ENCODE data around the gene NCKAP5. TPM values are rescaled to one million over a fixed set of nuclear protein-coding genes. Genes with fewer than 3 reads are reported as not detected.

NCKAP5 gene
- total RNA-seq, 1 experiment from 2014 or later: 3.2 TPM

DNA sequence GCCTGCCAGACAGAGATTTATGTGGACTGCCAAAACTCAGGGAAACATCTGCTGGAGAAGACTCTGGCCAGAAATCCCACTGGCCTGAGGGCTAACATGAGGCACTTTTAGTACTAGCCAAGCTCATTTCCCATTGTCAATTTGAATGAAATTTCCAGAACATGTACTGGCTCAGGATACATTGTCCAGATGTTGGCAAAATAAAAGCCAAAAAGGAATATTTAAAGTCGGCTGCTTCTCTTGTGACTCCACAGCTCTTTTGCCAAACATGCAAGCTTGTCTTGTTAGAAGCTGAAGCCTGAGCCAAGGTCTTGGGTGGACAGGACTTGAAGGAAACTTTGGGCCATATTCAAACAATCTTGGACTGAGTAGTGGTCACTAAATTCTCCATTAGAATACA, 215.5 kb downstream of the NCKAP5 start:
- Histone ChIP-seq H3K9me2 (replicated peaks; ENCODE audit: low read length) (no peaks in the 10 kb centered on the region), H3K4me1 (ENCODE audit: insufficient read depth, low read length) (no peaks in the 10 kb centered on the region), H2AFZ (ENCODE audit: low read length) (no peak overlapping the region), H3K4me3 (ENCODE audit: low read length) (no peak overlapping the region), H3K4me2 (ENCODE audit: low read length) (no peak overlapping the region), H4K20me1 (ENCODE audit: low read length) (no peaks in the 10 kb centered on the region), H3K27me3 (ENCODE audit: low read length) (no peaks in the 10 kb centered on the region), H3F3A (ENCODE audit: low read length, unreplicated experiment) (no peaks in the 10 kb centered on the region), H3K27ac (ENCODE audit: low read length) (no peak overlapping the region), H3K36me3 (ENCODE audit: low read depth, low read length) (no peaks in the 10 kb centered on the region), H3K9me3 (ENCODE audit: low read length) (no peaks in the 10 kb centered on the region), H3K9ac (ENCODE audit: low read length) (no peak overlapping the region), H3K79me2 (ENCODE audit: low read length) (no peaks in the 10 kb centered on the region)
- BruUV-seq (replicated peaks): no TSS peak
- DNase-seq: no peak
- TF ChIP-seq, protein P1, sequence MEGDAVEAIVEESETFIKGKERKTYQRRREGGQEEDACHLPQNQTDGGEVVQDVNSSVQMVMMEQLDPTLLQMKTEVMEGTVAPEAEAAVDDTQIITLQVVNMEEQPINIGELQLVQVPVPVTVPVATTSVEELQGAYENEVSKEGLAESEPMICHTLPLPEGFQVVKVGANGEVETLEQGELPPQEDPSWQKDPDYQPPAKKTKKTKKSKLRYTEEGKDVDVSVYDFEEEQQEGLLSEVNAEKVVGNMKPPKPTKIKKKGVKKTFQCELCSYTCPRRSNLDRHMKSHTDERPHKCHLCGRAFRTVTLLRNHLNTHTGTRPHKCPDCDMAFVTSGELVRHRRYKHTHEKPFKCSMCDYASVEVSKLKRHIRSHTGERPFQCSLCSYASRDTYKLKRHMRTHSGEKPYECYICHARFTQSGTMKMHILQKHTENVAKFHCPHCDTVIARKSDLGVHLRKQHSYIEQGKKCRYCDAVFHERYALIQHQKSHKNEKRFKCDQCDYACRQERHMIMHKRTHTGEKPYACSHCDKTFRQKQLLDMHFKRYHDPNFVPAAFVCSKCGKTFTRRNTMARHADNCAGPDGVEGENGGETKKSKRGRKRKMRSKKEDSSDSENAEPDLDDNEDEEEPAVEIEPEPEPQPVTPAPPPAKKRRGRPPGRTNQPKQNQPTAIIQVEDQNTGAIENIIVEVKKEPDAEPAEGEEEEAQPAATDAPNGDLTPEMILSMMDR (conservative IDR thresholded peaks at IDR 0.05; ENCODE audit: low read depth, low read length): no peak
- TF ChIP-seq EZH2phosphoT487 (IDR thresholded peaks at IDR 0.05; ENCODE audit: borderline replicate concordance, low read length) (no peak), EZH2 (IDR thresholded peaks at IDR 0.05; ENCODE audit: low read length, unreplicated experiment) (no peak)
- POLR2A ChIA-PET (ENCODE audit: unreplicated experiment): no interaction called here
- CTCF ChIA-PET: no interaction called here
- intact Hi-C loops (cut with micrococcal nuclease): no loop called here
- no peak for ATAC-seq

DNA sequence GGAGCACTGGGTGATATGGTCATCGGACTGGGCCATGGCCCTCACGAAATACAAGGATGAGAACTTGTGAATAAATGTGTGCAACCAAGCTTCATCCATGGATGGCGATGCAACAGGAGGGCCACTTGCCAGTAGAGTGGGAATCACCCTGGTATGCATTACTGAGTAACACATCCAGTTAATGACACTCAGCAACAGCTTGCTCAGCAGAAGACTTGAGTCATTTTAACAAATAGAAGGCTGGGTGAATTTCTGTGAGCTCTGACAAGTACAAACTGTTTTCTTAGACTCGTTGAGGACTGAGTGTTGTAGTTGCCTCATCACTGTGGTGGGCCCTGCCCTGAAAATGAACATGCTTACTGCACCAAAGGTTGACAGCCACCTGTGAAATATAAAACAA, 221.6 kb downstream of the NCKAP5 start:
- no peaks in the 10 kb centered on the region for H3K9me3 ChIP-seq (ENCODE audit: low read length)
- H3K9me2 ChIP-seq (replicated peaks; ENCODE audit: low read length): no peaks in the 10 kb centered on the region
- H3K9ac ChIP-seq (ENCODE audit: low read length): no peak overlapping the region
- ATAC-seq (peak; percentile 60), DNase-seq (peak; percentile 58)
- ChIA-PET CTCF (no interaction called here), POLR2A (ENCODE audit: unreplicated experiment) (no interaction called here)
- no peaks in the 10 kb centered on the region for H3F3A ChIP-seq (ENCODE audit: low read length, unreplicated experiment)
- no peak overlapping the region for H3K4me2 ChIP-seq (ENCODE audit: low read length)
- TF ChIP-seq, protein P1 (conservative IDR thresholded peaks at IDR 0.05; ENCODE audit: low read depth, low read length): no peak
- TF ChIP-seq EZH2 (IDR thresholded peaks at IDR 0.05; ENCODE audit: low read length, unreplicated experiment): no peak
- no peak for TF ChIP-seq EZH2phosphoT487 (IDR thresholded peaks at IDR 0.05; ENCODE audit: borderline replicate concordance, low read length)
- no peaks in the 10 kb centered on the region; the same call in 1 of the 2 replicates for H3K4me1 ChIP-seq (ENCODE audit: insufficient read depth, low read length)
- no peak overlapping the region for H3K27ac ChIP-seq (ENCODE audit: low read length)
- H3K36me3 ChIP-seq (ENCODE audit: low read depth, low read length): no peaks in the 10 kb centered on the region
- H2AFZ ChIP-seq (ENCODE audit: low read length): no peak overlapping the region
- H3K4me3 ChIP-seq (ENCODE audit: low read length): no peak overlapping the region
- no peaks in the 10 kb centered on the region for H3K79me2 ChIP-seq (ENCODE audit: low read length)
- no TSS peak for BruUV-seq (replicated peaks)
- H3K27me3 ChIP-seq (ENCODE audit: low read length): no peaks in the 10 kb centered on the region
- H4K20me1 ChIP-seq (ENCODE audit: low read length): no peaks in the 10 kb centered on the region
- intact Hi-C loops (cut with micrococcal nuclease): no loop called here

DNA sequence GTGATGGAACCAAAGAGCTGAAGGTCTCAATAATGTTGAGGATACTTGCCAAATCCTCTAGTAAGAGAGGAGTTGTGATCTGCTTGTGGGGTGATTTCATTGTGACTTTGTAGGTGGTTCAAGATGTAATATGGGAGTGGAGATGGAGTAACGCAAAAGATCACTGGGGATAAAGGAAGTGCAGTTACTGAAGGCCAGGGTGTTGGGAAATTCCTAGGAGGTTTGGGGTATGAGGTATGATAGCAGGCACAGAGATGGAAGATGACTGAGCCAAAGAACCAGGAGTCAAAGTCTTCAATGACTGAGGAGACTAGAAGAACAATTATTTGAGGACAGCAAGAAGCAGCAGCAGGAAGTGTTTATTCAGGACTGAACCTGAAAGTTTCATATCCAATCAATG, 222.6 kb downstream of the NCKAP5 start:
- H3K9ac ChIP-seq (ENCODE audit: low read length): no peak overlapping the region
- ChIA-PET CTCF (no interaction called here), POLR2A (ENCODE audit: unreplicated experiment) (no interaction called here)
- TF ChIP-seq, protein P1 (conservative IDR thresholded peaks at IDR 0.05; ENCODE audit: low read depth, low read length): no peak
- TF ChIP-seq EZH2phosphoT487 (IDR thresholded peaks at IDR 0.05; ENCODE audit: borderline replicate concordance, low read length) (no peak), EZH2 (IDR thresholded peaks at IDR 0.05; ENCODE audit: low read length, unreplicated experiment) (no peak)
- H3K36me3 ChIP-seq (ENCODE audit: low read depth, low read length): no peaks in the 10 kb centered on the region
- H2AFZ ChIP-seq (ENCODE audit: low read length): no peak overlapping the region
- H3K4me1 ChIP-seq (ENCODE audit: insufficient read depth, low read length): no peaks in the 10 kb centered on the region; the same call in 1 of the 2 replicates
- no peak for DNase-seq
- no peak for ATAC-seq
- no peaks in the 10 kb centered on the region for H3K9me2 ChIP-seq (replicated peaks; ENCODE audit: low read length)
- no peak overlapping the region for H3K4me3 ChIP-seq (ENCODE audit: low read length)
- intact Hi-C loops (cut with micrococcal nuclease): no loop called here
- H3K27me3 ChIP-seq (ENCODE audit: low read length): no peaks in the 10 kb centered on the region
- H3K79me2 ChIP-seq (ENCODE audit: low read length): no peaks in the 10 kb centered on the region
- no TSS peak for BruUV-seq (replicated peaks)
- no peaks in the 10 kb centered on the region for H4K20me1 ChIP-seq (ENCODE audit: low read length)
- H3K9me3 ChIP-seq (ENCODE audit: low read length): no peaks in the 10 kb centered on the region
- no peak overlapping the region for H3K4me2 ChIP-seq (ENCODE audit: low read length)
- no peaks in the 10 kb centered on the region for H3F3A ChIP-seq (ENCODE audit: low read length, unreplicated experiment)
- no peak overlapping the region for H3K27ac ChIP-seq (ENCODE audit: low read length)

Data from PC-3 (cell line).